Superior temporal gyrus (tissue), 1 donor: ENCODE results near the gene MCF2.
A peak's percentile ranks its signal among the peaks of the same experiment; 100 is the strongest.

ENCODE experiments used
- DNase-seq: peaks from one replicate; pipeline ENCODE4 v3.0.0-alpha.2; 2016; ENCODE audit errors: extremely low spot score

The MCF2 gene

GRCh38 chrX:139600105-139600504, 107.9 kb downstream of the MCF2 start:
- DNase-seq: no peak

DNA sequence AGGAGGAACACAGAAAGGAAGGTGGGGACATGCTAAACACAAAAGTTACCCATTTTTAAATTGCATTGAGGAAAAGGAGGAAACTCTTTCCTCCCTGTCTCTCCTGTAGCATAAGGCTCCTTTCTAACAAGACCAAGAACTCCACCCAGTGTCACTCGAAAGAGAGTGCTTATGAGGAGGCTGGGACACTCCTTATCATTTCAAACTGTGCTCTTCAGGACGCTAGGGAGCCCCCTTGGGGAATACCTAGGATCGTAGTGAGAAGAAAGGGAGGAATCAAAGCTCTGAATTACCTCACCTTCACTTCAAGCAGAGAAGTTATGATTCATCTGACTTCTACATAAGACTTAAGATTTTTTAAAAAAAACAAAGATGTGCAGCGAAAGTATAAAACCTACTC, 111.9 kb downstream of the MCF2 start:
- DNase-seq: no peak

- DNase-seq: no peak
Observed at GRCh38 chrX:139585613-139586012, 122.4 kb downstream of the MCF2 start.

DNA sequence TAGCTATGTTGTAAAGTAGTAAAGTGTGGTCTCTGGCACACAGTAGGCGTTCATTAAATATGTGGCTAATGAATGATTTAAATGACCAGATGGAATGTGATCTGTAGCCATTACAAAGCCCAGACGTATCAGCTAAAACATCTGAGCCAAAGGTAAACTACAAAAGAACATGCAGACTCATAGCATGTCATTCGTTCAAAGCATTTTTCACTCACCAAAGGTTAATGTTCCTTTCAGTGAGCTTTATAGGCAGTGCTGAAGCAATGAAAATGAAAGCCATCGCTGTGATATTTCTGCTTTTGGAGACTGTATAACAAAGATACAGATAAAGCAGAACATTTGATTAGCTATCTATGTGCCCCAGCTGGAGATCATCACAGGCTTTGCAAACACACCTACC, 126.9 kb downstream of the MCF2 start:
- DNase-seq: no peak

- no peak for DNase-seq
Observed at GRCh38 chrX:139566981-139567380, 141.0 kb downstream of the MCF2 start.

GRCh38 chrX:139563251-139563650, 144.7 kb downstream of the MCF2 start:
- no peak for DNase-seq

- DNase-seq: no peak
Observed at GRCh38 chrX:139560221-139560620, 147.7 kb downstream of the MCF2 start.

DNA sequence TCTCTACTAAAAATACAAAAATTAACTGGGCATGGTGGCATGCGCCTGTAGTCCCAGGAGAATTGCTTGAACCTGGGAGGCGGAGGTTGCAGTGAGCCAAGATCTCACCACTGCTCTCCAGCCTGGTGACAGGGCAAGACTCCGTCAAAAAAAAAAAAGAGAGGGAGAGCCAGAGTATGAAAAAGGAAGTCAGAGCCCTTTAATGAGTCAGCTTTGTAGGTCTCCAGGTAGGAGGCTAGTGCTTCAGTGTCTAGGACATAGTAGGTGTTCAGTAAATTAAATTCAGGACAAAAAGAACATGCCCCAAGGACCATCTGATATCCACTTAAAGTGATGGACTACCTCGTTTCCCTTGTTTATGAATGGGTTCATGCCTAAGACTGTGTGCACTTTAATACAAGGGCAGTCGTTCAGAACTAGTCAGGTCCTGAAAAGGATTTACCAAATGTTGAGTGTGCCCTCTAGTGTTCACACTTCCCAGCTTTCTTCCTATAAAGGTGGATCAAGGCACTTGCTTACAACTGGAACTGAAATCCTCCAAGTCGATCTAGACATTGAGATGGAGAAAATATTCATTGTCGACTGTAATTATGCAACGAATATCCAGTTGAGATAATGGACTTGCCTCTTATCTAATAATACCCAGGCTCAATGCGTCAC, 148.5 kb downstream of the MCF2 start:
- DNase-seq: peak; percentile 58

- DNase-seq: no peak
Observed at GRCh38 chrX:139554991-139555675, 152.8 kb downstream of the MCF2 start.

- no peak for DNase-seq
Observed at GRCh38 chrX:139554376-139554775, 153.6 kb downstream of the MCF2 start.

DNA sequence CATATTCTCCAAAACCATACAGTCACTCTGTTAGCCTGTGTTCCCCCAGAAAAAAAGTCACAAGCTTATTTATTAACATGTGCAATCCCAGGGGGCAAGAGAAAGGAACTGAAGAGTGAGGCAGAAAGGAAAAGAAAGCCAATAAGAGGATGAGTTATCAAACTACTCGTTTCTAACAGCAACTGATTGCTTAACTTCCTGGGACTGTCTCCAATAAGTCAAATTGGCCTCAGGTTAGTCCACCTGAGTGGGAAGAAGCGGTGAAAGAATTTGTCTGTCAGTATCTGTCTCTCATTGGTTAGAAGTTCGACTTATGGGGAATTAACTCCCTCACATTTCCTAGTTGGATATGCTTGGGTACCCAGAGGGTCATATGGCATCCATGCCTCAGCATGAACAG, 163.4 kb downstream of the MCF2 start:
- no peak for DNase-seq

- DNase-seq: no peak
Observed at GRCh38 chrX:139543920-139544319, 164.0 kb downstream of the MCF2 start.

GRCh38 chrX:139542652-139543051, 165.3 kb downstream of the MCF2 start:
- no peak for DNase-seq

DNA sequence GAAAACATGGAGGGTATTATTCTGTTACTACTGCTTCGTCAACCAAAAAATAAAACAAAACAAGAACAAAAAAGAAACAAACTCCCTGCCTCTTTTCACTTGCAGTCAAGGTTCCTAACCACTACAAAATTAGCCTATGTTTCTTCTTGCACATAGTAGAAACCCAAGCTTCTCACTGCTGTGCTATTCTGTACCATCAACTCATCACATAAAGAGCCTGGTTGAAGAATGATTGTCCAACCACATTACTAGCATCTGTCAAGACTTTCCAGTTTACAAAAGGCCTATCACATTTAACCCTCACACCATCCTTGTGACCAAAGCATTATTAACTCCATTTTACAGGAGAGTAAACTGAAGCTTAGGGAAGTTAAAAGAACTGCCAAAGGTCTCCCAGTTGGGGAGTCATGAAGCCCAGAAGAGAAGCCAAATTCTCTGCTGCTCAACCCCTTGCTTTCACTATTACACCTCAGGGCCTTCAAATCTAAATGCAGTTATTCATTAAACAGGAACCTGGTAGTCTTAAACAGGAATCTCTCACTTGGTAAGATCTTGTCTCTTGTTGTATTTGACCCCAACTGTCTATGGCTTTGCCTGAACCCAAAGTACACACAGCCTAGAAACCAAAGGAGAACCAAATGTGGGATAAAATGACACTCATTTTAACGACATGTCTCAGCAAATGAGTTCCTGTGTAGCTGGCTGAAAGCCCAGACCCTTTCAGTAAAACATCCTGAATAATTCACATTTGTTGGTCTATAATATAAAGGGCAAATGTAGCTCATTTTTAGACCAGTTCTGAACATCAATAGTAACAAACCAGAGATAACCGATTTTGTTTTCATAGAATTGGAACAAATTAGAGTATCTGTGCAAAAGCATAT, 168.8 kb downstream of the MCF2 start:
- no peak for DNase-seq

- no peak for DNase-seq
Observed at GRCh38 chrX:139533444-139533843, 174.5 kb downstream of the MCF2 start.

GRCh38 chrX:139532834-139533233, 175.1 kb downstream of the MCF2 start:
- no peak for DNase-seq
